ENCODE results near the gene ADD3. TPM values are rescaled to one million over a fixed set of nuclear protein-coding genes. Genes with fewer than 3 reads are reported as not detected.

The ADD3 gene
- total and polyA plus RNA-seq, 10 of the 15 experiments (the other 5 are each of a cell fraction or from before 2014, with no cell fraction given) = 27.3 to 129 (median 67.8) TPM

- Histone ChIP-seq H3K4me2 (ENCODE audit: control insufficient read depth, insufficient read depth) (no peak overlapping the region), H2AFZ (ENCODE audit: control insufficient read depth, low read depth, low read length) (no peak overlapping the region), H3K9me3 (replicated peaks; ENCODE audit: control insufficient read depth, insufficient read depth, low read length) (no peaks in the 10 kb centered on the region), H4K20me1 (ENCODE audit: control insufficient read depth, insufficient read depth) (no peaks in the 10 kb centered on the region), H3K27ac (ENCODE audit: control insufficient read depth, insufficient read depth) (no peak overlapping the region), H3K9ac (ENCODE audit: control insufficient read depth, insufficient read depth, low read length) (no peak overlapping the region), H3K36me3 (ENCODE audit: control insufficient read depth in 2 of 2, insufficient read depth in 2 of 2, low read length in 1 of 2) (no peaks in the 10 kb centered on the region), H3K79me2 (ENCODE audit: control insufficient read depth, insufficient read depth, low read length) (no peaks in the 10 kb centered on the region), H3K4me1 (ENCODE audit: control insufficient read depth, insufficient read depth, low read length) (peaks cover 23% of the 10 kb centered on the region), H3K4me3 (no peak overlapping the region), H3K27me3 (replicated peaks in 1 of 2; ENCODE audit: control insufficient read depth in 2 of 2, insufficient read depth in 2 of 2, low read length in 1 of 2) (no peaks in the 10 kb centered on the region; a peak in 1 of 4 replicates)
- TF ChIP-seq, protein P1, sequence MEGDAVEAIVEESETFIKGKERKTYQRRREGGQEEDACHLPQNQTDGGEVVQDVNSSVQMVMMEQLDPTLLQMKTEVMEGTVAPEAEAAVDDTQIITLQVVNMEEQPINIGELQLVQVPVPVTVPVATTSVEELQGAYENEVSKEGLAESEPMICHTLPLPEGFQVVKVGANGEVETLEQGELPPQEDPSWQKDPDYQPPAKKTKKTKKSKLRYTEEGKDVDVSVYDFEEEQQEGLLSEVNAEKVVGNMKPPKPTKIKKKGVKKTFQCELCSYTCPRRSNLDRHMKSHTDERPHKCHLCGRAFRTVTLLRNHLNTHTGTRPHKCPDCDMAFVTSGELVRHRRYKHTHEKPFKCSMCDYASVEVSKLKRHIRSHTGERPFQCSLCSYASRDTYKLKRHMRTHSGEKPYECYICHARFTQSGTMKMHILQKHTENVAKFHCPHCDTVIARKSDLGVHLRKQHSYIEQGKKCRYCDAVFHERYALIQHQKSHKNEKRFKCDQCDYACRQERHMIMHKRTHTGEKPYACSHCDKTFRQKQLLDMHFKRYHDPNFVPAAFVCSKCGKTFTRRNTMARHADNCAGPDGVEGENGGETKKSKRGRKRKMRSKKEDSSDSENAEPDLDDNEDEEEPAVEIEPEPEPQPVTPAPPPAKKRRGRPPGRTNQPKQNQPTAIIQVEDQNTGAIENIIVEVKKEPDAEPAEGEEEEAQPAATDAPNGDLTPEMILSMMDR (IDR thresholded peaks at IDR 0.05 in 2 of 3, conservative IDR thresholded peaks at IDR 0.05 in 1 of 3; ENCODE audit: control insufficient read depth in 2 of 3, extremely low read depth in 1 of 3, insufficient read depth in 1 of 3, low read depth in 3 of 3, low read length in 3 of 3) = no peak
- TF ChIP-seq NR2F1 (conservative IDR thresholded peaks at IDR 0.05) (no peak), HDAC2 (IDR thresholded peaks at IDR 0.05) (no peak)
- WGBS (ENCODE audit: insufficient coverage, insufficient replicate concordance, low lambda C conversion rate, missing lambda C conversion rate) = 64% methylated on average over 2 of the region's 2 CpGs
- ChIA-PET CTCF (interaction anchor here (1.4 kb wide), 1 partner anchor 76 kb away, joined by 3 read pairs; no protein-coding TSS in a partner anchor), RAD21 (ENCODE audit: unreplicated experiment) (interaction anchor here (0.8 kb wide), 1 partner anchor 31 kb away, joined by 5 read pairs; no protein-coding TSS in a partner anchor), SMC1A (ENCODE audit: uncharacterized antibody, unreplicated experiment) (no interaction called here), POLR2A (no interaction called here)
- DNase-seq (ENCODE audit: low read depth, low spot score) (no peak), FAIRE-seq (no peak), ATAC-seq (no peak)
- intact Hi-C loops (cut with micrococcal nuclease; ENCODE audit: unreplicated experiment) = no loop called here
- in situ Hi-C loops (cut with MboI) = no loop called here
- no TSS peak for BruUV-seq (replicated peaks)
These were observed 47.1 kb upstream of the ADD3 start for GRCh38 chr10:109960682-109961081.

DNA sequence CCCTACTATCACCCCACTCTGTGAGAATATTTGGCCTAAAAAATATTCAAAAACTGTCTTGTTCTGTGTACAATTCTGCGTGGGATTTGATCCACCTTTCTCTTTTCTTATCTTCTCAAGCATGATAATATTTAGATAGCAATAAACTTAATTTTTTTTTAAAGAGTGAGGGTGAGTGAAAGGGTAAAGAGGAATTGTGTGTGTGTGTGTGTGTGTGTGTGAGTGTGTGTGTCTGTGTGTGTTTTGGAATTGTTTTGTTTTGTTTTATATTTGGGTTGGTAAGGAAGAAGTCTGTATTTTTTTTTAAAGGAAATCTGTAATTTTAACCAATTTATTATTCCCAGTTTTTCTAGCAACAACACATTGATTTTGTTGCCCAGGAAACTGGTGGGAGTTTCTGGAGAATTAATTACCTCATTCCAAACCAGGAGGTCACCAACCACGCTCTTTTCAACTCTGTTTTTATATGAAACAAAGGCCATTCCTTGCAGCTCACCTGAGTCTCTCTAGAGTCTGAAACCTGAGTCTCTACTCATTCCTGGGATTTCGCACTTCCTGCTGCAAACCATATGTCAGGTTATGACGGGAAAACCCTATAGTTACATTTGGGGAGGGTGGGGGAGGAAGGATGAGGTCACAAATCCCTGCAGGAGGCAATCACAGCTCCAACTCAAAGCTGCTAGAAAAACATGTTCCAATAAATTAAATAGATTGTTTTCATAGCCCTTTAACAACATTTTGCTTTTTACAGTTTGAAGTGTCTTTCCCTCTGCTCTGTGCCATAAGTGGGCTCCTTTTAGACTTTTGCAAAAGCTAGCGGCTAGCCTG, 46.4 kb upstream of the ADD3 start:
- H3K27me3 ChIP-seq (replicated peaks in 1 of 2; ENCODE audit: control insufficient read depth in 2 of 2, insufficient read depth in 2 of 2, low read length in 1 of 2) = no peaks in the 10 kb centered on the region; a peak in 1 of 4 replicates
- FAIRE-seq (no peak), DNase-seq (ENCODE audit: low read depth, low spot score) (no peak), ATAC-seq (no peak)
- in situ Hi-C loops (cut with MboI) = no loop called here
- H3K4me3 ChIP-seq = no peak overlapping the region
- H3K36me3 ChIP-seq (ENCODE audit: control insufficient read depth in 2 of 2, insufficient read depth in 2 of 2, low read length in 1 of 2) = no peaks in the 10 kb centered on the region
- POLR2A ChIA-PET = interaction anchor here (0.5 kb wide), 1 partner anchor 47 kb away, joined by 3 read pairs; no protein-coding TSS in a partner anchor
- WGBS (ENCODE audit: insufficient coverage, insufficient replicate concordance, low lambda C conversion rate, missing lambda C conversion rate) = 43% methylated on average over 5 of the region's 5 CpGs
- intact Hi-C loops (cut with micrococcal nuclease; ENCODE audit: unreplicated experiment) = no loop called here
- H3K4me2 ChIP-seq (ENCODE audit: control insufficient read depth, insufficient read depth) = no peak overlapping the region
- RAD21 ChIA-PET (ENCODE audit: unreplicated experiment) = no interaction called here
- H3K9me3 ChIP-seq (replicated peaks; ENCODE audit: control insufficient read depth, insufficient read depth, low read length) = no peaks in the 10 kb centered on the region
- no peak overlapping the region for H2AFZ ChIP-seq (ENCODE audit: control insufficient read depth, low read depth, low read length)
- H3K4me1 ChIP-seq (ENCODE audit: control insufficient read depth, insufficient read depth, low read length) = peaks cover 17% of the 10 kb centered on the region
- CTCF ChIA-PET = interaction anchor here (1.4 to 1.9 kb wide), 2 partner anchors 15 to 77 kb away, joined by 3 to 4 read pairs; no protein-coding TSS in a partner anchor
- no peak overlapping the region for H3K27ac ChIP-seq (ENCODE audit: control insufficient read depth, insufficient read depth)
- BruUV-seq (replicated peaks) = no TSS peak
- H3K9ac ChIP-seq (ENCODE audit: control insufficient read depth, insufficient read depth, low read length) = no peak overlapping the region
- H4K20me1 ChIP-seq (ENCODE audit: control insufficient read depth, insufficient read depth) = no peaks in the 10 kb centered on the region
- H3K79me2 ChIP-seq (ENCODE audit: control insufficient read depth, insufficient read depth, low read length) = no peaks in the 10 kb centered on the region
- SMC1A ChIA-PET (ENCODE audit: uncharacterized antibody, unreplicated experiment) = no interaction called here
- no peak for TF ChIP-seq RELA (IDR thresholded peaks at IDR 0.05; ENCODE audit: borderline replicate concordance, partially characterized antibody)
- TF ChIP-seq YBX1 (IDR thresholded peaks at IDR 0.05) = no peak
- TF ChIP-seq ZBED1 (IDR thresholded peaks at IDR 0.05; ENCODE audit: borderline replicate concordance) = no peak
- TF ChIP-seq, protein P2, sequence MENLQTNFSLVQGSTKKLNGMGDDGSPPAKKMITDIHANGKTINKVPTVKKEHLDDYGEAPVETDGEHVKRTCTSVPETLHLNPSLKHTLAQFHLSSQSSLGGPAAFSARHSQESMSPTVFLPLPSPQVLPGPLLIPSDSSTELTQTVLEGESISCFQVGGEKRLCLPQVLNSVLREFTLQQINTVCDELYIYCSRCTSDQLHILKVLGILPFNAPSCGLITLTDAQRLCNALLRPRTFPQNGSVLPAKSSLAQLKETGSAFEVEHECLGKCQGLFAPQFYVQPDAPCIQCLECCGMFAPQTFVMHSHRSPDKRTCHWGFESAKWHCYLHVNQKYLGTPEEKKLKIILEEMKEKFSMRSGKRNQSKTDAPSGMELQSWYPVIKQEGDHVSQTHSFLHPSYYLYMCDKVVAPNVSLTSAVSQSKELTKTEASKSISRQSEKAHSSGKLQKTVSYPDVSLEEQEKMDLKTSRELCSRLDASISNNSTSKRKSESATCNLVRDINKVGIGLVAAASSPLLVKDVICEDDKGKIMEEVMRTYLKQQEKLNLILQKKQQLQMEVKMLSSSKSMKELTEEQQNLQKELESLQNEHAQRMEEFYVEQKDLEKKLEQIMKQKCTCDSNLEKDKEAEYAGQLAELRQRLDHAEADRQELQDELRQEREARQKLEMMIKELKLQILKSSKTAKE (IDR thresholded peaks at IDR 0.05; ENCODE audit: low read depth, poor library complexity, severe bottlenecking) = no peak
- no peak for TF ChIP-seq PBX3 (IDR thresholded peaks at IDR 0.05; ENCODE audit: insufficient replicate concordance, low read depth, low read length)
- TF ChIP-seq HCFC1 (IDR thresholded peaks at IDR 0.05; ENCODE audit: low read length) = no peak
- TF ChIP-seq ZNF207 (IDR thresholded peaks at IDR 0.05; ENCODE audit: borderline replicate concordance) = no peak
- no peak for TF ChIP-seq PAX8 (IDR thresholded peaks at IDR 0.05)
- no peak for TF ChIP-seq BRCA1 (IDR thresholded peaks at IDR 0.05; ENCODE audit: low read depth, low read length)

All from GM12878 (cell line).